Cardiac septum (tissue), 1 donor: ENCODE measurements around the gene KRTAP19-1. TPM values are rescaled to one million over a fixed set of nuclear protein-coding genes. Genes with fewer than 3 reads are reported as not detected.

ENCODE experiments used
- DNase-seq: peaks from one replicate; pipeline ENCODE4 v3.0.0-alpha.2; 2020; ENCODE audit warnings: low spot score
- intact Hi-C: fragments of 100-400 bp; cut with DNase I; formaldehyde crosslinking; loops from one replicate; pipeline ENCODE4 v1.14.0; 2022
- total RNA-seq: library from RNA; stranded (reverse); fragmentation: NEBNext Ultra II Directional; extraction: Animal tissue kit (Norgen Biotek cat#: 25700); gene quantifications from one replicate; pipeline ENCODE4 v1.2.1, GENCODE V29; 2021
- donor health status: DM: no; HTN: no; CAD: no.

KRTAP19-1 gene
- total RNA-seq, 1 donor from 2014 or later, result not detected

- intact Hi-C loops, result loop anchor here (5.0 kb wide), 1 partner anchor 92 kb away; no protein-coding TSS in a partner anchor
- DNase-seq, result no peak
These were observed 46.0 kb downstream of the KRTAP19-1 start for GRCh38 chr21:30434033-30434631.

- intact Hi-C loops, result loop anchor here (5.0 kb wide), 1 partner anchor 88 kb away; no protein-coding TSS in a partner anchor
- DNase-seq, result no peak
These were observed 50.0 kb downstream of the KRTAP19-1 start, which contains the start of gene KRTAP13-4 for GRCh38 chr21:30430170-30430655. TSS of gene KRTAP13-4 (plus strand) at chr21:30430220. CDS start at chr21:30430276, 56 bp downstream.

Other genes with a start within 250 kb of the KRTAP19-1 start
- gene KRTAP24-1, start 197.4 kb downstream of the KRTAP19-1 start, total RNA-seq, result not detected
- not detected for gene KRTAP25-1, start 190.9 kb downstream of the KRTAP19-1 start, total RNA-seq
- gene KRTAP26-1, start 160.1 kb downstream of the KRTAP19-1 start, total RNA-seq, result not detected
- gene KRTAP27-1, start 142.7 kb downstream of the KRTAP19-1 start, total RNA-seq, result not detected
- gene KRTAP23-1, start 131.8 kb downstream of the KRTAP19-1 start, total RNA-seq, result not detected
- gene KRTAP13-2, start 108.1 kb downstream of the KRTAP19-1 start, total RNA-seq, result not detected
- not detected for gene KRTAP13-1, start 84.3 kb downstream of the KRTAP19-1 start, total RNA-seq
- not detected for gene KRTAP13-3, start 54.4 kb downstream of the KRTAP19-1 start, total RNA-seq
- not detected for gene KRTAP13-4, start 50.1 kb downstream of the KRTAP19-1 start, total RNA-seq
- not detected for gene KRTAP15-1, start 40.1 kb downstream of the KRTAP19-1 start, total RNA-seq
- not detected for gene KRTAP19-2, start 7.1 kb upstream of the KRTAP19-1 start, total RNA-seq
- not detected for gene KRTAP19-3, start 11.6 kb upstream of the KRTAP19-1 start, total RNA-seq
- gene KRTAP19-4, start 16.8 kb upstream of the KRTAP19-1 start, total RNA-seq, result not detected
- gene KRTAP19-5, start 21.8 kb upstream of the KRTAP19-1 start, total RNA-seq, result not detected
- not detected for gene KRTAP19-6, start 61.5 kb upstream of the KRTAP19-1 start, total RNA-seq
- gene KRTAP19-7, start 80.9 kb upstream of the KRTAP19-1 start, total RNA-seq, result not detected
- not detected for gene KRTAP22-2, start 110.0 kb upstream of the KRTAP19-1 start, total RNA-seq
- not detected for gene KRTAP6-3, start 112.1 kb upstream of the KRTAP19-1 start, total RNA-seq
- not detected for gene KRTAP6-2, start 118.5 kb upstream of the KRTAP19-1 start, total RNA-seq
- not detected for gene KRTAP22-1, start 120.7 kb upstream of the KRTAP19-1 start, total RNA-seq
- not detected for gene KRTAP6-1, start 133.6 kb upstream of the KRTAP19-1 start, total RNA-seq
- gene KRTAP20-1, start 136.1 kb upstream of the KRTAP19-1 start, total RNA-seq, result not detected
- not detected for gene KRTAP20-4, start 140.3 kb upstream of the KRTAP19-1 start, total RNA-seq
- not detected for gene KRTAP20-2, start 154.8 kb upstream of the KRTAP19-1 start, total RNA-seq
- not detected for gene KRTAP20-3, start 162.5 kb upstream of the KRTAP19-1 start, total RNA-seq
- not detected for gene KRTAP21-3, start 238.4 kb upstream of the KRTAP19-1 start, total RNA-seq